ENCODE data around the gene MAMDC4. TPM values are rescaled to one million over a fixed set of nuclear protein-coding genes. Genes with fewer than 3 reads are reported as not detected.
A peak's percentile ranks its signal among the peaks of the same experiment; 100 is the strongest.

MAMDC4 gene
- total and polyA plus RNA-seq, 2 of the 13 experiments (the other 11 are each of a cell fraction or from before 2014, with no cell fraction given), result 6.0 to 6.8 TPM

- TF ChIP-seq TFDP2 (CRISPR knock-in tag; IDR thresholded peaks at IDR 0.05) (no peak), RNF219 (CRISPR knock-in tag; IDR thresholded peaks at IDR 0.05) (no peak; the same call in 1 of the 2 replicates), ZNF207 (IDR thresholded peaks at IDR 0.05; ENCODE audit: borderline replicate concordance) (no peak), ZFY (CRISPR knock-in tag; IDR thresholded peaks at IDR 0.05) (peak; percentile 53), SAFB2 (CRISPR knock-in tag; IDR thresholded peaks at IDR 0.05; ENCODE audit: borderline replicate concordance, low read depth) (no peak; the same call in 1 of the 2 replicates), ZSCAN5A (CRISPR knock-in tag; IDR thresholded peaks at IDR 0.05; ENCODE audit: borderline replicate concordance) (peak; percentile 74), TFAP4 (IDR thresholded peaks at IDR 0.05; ENCODE audit: borderline replicate concordance, low read depth) (no peak), NONO (IDR thresholded peaks at IDR 0.05) (no peak), NONO (CRISPR knock-in tag; conservative IDR thresholded peaks at IDR 0.05) (peak; percentile 95), U2AF1 (optimal IDR thresholded peaks at IDR 0.05; ENCODE audit: low read depth, low read length) (peak; percentile 52), YY1 (IDR thresholded peaks at IDR 0.05; ENCODE audit: insufficient read depth, insufficient replicate concordance, low read depth, low read length) (peak; percentile 22), TEAD3 (CRISPR knock-in tag; optimal IDR thresholded peaks at IDR 0.05; ENCODE audit: borderline replicate concordance) (peak; percentile 43), ZNF570 (CRISPR knock-in tag; IDR thresholded peaks at IDR 0.05; ENCODE audit: borderline replicate concordance) (0 out of 2 replicates have a peak, but pooled peaks have one; percentile 27), HNF4G (IDR thresholded peaks at IDR 0.05; ENCODE audit: borderline replicate concordance, low read depth, low read length) (no peak), HNF4G (CRISPR knock-in tag; IDR thresholded peaks at IDR 0.05; ENCODE audit: borderline replicate concordance, low read depth) (0 out of 2 replicates have a peak, but pooled peaks have one; percentile 70), E2F1 (CRISPR knock-in tag; IDR thresholded peaks at IDR 0.05) (no peak), SIX4 (CRISPR knock-in tag; IDR thresholded peaks at IDR 0.05) (no peak), BCL6 (CRISPR knock-in tag; IDR thresholded peaks at IDR 0.05) (peak; percentile 45; the same call in 1 of the 2 replicates), PRDM4 (CRISPR knock-in tag; IDR thresholded peaks at IDR 0.05; ENCODE audit: borderline replicate concordance) (no peak; the same call in 1 of the 2 replicates), ADNP (CRISPR knock-in tag; IDR thresholded peaks at IDR 0.05) (no peak), ZNF557 (CRISPR knock-in tag; IDR thresholded peaks at IDR 0.05) (0 out of 2 replicates have a peak, but pooled peaks have one; percentile 49)
Measured at GRCh38 chr9:136847826-136848392, 4.2 kb upstream of the MAMDC4 start (continued).
